K562 (cell line): ENCODE data around the gene ABL1.

Experiments used
- EP300 ChIP-seq: IDR thresholded peaks from 2 replicates; pipeline ENCODE4 v1.6.1; 2012; ENCODE audit warnings: low read length, improper control_type of control experiment
- FOXK2 ChIP-seq, 2 experiments: fragments of 450-650 bp; IDR thresholded peaks in 1 of 2; conservative IDR thresholded peaks in 1 of 2; 2 replicates each; pipeline ENCODE4 v1.6.1; 2016; ENCODE audit warnings: low read depth in 2 of 2, mild to moderate bottlenecking in 1 of 2
- NFIC ChIP-seq: fragments of 450-650 bp; IDR thresholded peaks from 2 replicates; pipeline ENCODE4 v1.6.1; 2017; ENCODE audit warnings: mild to moderate bottlenecking, inconsistent platforms
- POLR2A ChIP-seq: fragments of 450-650 bp; conservative IDR thresholded peaks from 2 replicates; pipeline ENCODE4 v1.6.1; 2016
- ZNF124 ChIP-seq: sonication (generic); formaldehyde crosslinking; IDR thresholded peaks from 2 replicates; pipeline ENCODE4 v1.8.1; 2022; ENCODE audit warnings: missing genetic modification reagents
- ZNF696 ChIP-seq: fragments of 250-450 bp; sonication (Bioruptor Pico); conservative IDR thresholded peaks from 2 replicates; pipeline ENCODE4 v1.4.0; 2020; ENCODE audit warnings: mild to moderate bottlenecking, moderate library complexity
- TF ChIP-seq, protein P1 (sequence below): sonication (generic); formaldehyde crosslinking; IDR thresholded peaks from 2 replicates; pipeline ENCODE4 v1.8.0; 2023; ENCODE audit warnings: mild to moderate bottlenecking, missing genetic modification reagents

DNA sequence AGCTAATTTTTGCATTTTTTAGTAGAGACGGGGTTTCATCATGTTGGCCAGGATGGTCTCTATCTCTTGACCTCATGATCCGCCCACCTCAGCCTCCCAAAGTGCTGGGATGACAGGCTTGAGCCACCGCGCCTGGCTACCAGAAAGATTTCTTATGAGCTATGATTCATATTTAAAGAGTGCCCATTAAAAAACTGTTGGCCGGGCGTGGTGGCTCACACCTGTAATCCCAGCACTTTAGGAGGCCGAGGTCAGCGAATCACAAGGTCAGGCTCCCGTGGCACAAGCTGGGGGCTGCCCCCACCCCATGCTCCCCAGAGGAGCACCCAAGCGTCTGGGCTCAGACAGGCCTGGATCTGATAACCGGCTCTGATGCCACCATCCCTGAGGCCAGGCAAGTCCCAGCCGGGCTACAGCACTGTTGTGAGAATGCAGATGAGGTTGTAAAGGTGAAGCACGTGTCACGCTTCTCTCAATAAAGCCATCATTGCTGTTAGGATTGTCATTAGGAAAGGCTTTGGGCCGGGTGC, 47.7 kb downstream of the ABL1 start:
- no peak for TF ChIP-seq POLR2A
- TF ChIP-seq, protein P1, sequence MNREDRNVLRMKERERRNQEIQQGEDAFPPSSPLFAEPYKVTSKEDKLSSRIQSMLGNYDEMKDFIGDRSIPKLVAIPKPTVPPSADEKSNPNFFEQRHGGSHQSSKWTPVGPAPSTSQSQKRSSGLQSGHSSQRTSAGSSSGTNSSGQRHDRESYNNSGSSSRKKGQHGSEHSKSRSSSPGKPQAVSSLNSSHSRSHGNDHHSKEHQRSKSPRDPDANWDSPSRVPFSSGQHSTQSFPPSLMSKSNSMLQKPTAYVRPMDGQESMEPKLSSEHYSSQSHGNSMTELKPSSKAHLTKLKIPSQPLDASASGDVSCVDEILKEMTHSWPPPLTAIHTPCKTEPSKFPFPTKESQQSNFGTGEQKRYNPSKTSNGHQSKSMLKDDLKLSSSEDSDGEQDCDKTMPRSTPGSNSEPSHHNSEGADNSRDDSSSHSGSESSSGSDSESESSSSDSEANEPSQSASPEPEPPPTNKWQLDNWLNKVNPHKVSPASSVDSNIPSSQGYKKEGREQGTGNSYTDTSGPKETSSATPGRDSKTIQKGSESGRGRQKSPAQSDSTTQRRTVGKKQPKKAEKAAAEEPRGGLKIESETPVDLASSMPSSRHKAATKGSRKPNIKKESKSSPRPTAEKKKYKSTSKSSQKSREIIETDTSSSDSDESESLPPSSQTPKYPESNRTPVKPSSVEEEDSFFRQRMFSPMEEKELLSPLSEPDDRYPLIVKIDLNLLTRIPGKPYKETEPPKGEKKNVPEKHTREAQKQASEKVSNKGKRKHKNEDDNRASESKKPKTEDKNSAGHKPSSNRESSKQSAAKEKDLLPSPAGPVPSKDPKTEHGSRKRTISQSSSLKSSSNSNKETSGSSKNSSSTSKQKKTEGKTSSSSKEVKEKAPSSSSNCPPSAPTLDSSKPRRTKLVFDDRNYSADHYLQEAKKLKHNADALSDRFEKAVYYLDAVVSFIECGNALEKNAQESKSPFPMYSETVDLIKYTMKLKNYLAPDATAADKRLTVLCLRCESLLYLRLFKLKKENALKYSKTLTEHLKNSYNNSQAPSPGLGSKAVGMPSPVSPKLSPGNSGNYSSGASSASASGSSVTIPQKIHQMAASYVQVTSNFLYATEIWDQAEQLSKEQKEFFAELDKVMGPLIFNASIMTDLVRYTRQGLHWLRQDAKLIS (CRISPR knock-in tag): no peak
- TF ChIP-seq ZNF124 (CRISPR knock-in tag): no peak
- no peak for TF ChIP-seq NFIC
- no peak for TF ChIP-seq FOXK2 (conservative IDR thresholded peaks at IDR 0.05 in 1 of 2, IDR thresholded peaks at IDR 0.05 in 1 of 2; ENCODE audit: low read depth in 2 of 2)
- no peak for TF ChIP-seq EP300
- no peak for TF ChIP-seq ZNF696 (CRISPR knock-in tag)
